Panc1 (cell line): ENCODE results near the gene BBX.

Experiments used
- POLR2AphosphoS5 ChIP-seq: IDR thresholded peaks from 2 replicates; pipeline ENCODE4 v1.6.1; 2012; ENCODE audit warnings: mild to moderate bottlenecking, low read depth, low read length, moderate library complexity
- TCF7L2 ChIP-seq: IDR thresholded peaks from 2 replicates; pipeline ENCODE4 v1.6.1; 2011; ENCODE audit warnings: mild to moderate bottlenecking, low read depth, low read length, inconsistent platforms
- TF ChIP-seq, protein P1 (sequence below): fragments of 450-650 bp; IDR thresholded peaks from 2 replicates; pipeline ENCODE4 v1.5.1; 2017; ENCODE audit warnings: mild to moderate bottlenecking

DNA sequence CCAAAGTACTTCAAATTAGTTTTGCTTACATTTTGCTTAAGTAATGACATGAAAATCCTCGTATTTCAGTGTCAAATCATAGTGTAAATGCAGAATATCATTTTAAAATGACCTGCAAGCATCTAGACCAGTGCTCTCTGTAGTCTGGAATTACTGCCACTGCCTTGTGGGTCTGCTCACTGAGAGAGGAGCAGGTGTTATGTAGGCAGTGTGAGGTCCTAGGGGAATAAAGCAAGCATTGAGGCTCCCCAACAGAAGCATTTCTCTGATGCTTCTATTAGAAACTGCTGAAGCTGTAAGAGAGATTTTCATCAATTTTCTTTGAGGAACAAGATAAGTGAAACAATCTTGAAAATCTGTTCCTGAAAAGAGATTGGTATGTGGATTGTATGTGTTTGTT, 253.2 kb downstream of the BBX start:
- TF ChIP-seq, protein P1, sequence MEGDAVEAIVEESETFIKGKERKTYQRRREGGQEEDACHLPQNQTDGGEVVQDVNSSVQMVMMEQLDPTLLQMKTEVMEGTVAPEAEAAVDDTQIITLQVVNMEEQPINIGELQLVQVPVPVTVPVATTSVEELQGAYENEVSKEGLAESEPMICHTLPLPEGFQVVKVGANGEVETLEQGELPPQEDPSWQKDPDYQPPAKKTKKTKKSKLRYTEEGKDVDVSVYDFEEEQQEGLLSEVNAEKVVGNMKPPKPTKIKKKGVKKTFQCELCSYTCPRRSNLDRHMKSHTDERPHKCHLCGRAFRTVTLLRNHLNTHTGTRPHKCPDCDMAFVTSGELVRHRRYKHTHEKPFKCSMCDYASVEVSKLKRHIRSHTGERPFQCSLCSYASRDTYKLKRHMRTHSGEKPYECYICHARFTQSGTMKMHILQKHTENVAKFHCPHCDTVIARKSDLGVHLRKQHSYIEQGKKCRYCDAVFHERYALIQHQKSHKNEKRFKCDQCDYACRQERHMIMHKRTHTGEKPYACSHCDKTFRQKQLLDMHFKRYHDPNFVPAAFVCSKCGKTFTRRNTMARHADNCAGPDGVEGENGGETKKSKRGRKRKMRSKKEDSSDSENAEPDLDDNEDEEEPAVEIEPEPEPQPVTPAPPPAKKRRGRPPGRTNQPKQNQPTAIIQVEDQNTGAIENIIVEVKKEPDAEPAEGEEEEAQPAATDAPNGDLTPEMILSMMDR = no peak
- TF ChIP-seq POLR2AphosphoS5 (no peak), TCF7L2 (no peak)
